PC-3 (cell line): ENCODE data around the gene MYH4. TPM values are rescaled to one million over a fixed set of nuclear protein-coding genes. Genes with fewer than 3 reads are reported as not detected.

Source experiments
- ATAC-seq: fragments of 200-7000 bp; cut with Tn5 transposase; 2 replicates; pipeline ENCODE4 v1.9.1; 2020; ENCODE audit warnings: mild to moderate bottlenecking, moderate library complexity
- BruUV-seq: library from RNA; stranded (reverse); fragments of 400-500 nt; replicated peaks from 2 replicates; lab custom pipeline; 2021; lab: Mats Ljungman, UMichigan
- CTCF ChIA-PET: fragments of 300-600 bp; sonication (Branson Sonifier 250); formaldehyde crosslinking; loops from one replicate; lab custom pipeline; 2022; ENCODE audit warnings: antibody characterized with exemption; lab: Charles Lee
- POLR2A ChIA-PET: fragments of 300-600 bp; sonication (Branson Sonifier 250); formaldehyde crosslinking; loops from one replicate; lab custom pipeline; 2022; ENCODE audit warnings: antibody characterized with exemption; ENCODE audit not compliant: unreplicated experiment; lab: Charles Lee
- DNase-seq: peaks from one replicate; pipeline ENCODE4 v3.0.0-alpha.2; 2015
- H2AFZ ChIP-seq: fragments of 300-600 bp; sonication (generic); 2 replicates; pipeline ENCODE4 v1.6.0; 2016; ENCODE audit warnings: antibody characterized with exemption, low read length
- H3F3A ChIP-seq: fragments of 300-600 bp; sonication (generic); one replicate; pipeline ENCODE4 v1.6.0; 2017; ENCODE audit warnings: antibody characterized with exemption, low read length, control low read depth, mild to moderate bottlenecking; ENCODE audit not compliant: unreplicated experiment
- H3K27ac ChIP-seq: fragments of 300-600 bp; sonication (generic); 2 replicates; pipeline ENCODE4 v1.5.1; 2016; ENCODE audit warnings: mild to moderate bottlenecking, low read length
- H3K27me3 ChIP-seq: fragments of 300-600 bp; sonication (generic); 2 replicates; pipeline ENCODE4 v1.6.1; 2016; ENCODE audit warnings: low read length, mixed read lengths
- H3K36me3 ChIP-seq: fragments of 300-600 bp; sonication (generic); 2 replicates; pipeline ENCODE4 v1.6.1; 2016; ENCODE audit warnings: low read depth, mixed run types, low read length, mixed read lengths
- H3K4me1 ChIP-seq: fragments of 300-600 bp; sonication (generic); 2 replicates; pipeline ENCODE4 v1.5.1; 2016; ENCODE audit warnings: low read length; ENCODE audit not compliant: insufficient read depth
- H3K4me2 ChIP-seq: fragments of 300-600 bp; sonication (generic); 2 replicates; pipeline ENCODE4 v1.6.0; 2016; ENCODE audit warnings: low read length
- H3K4me3 ChIP-seq: fragments of 300-600 bp; sonication (generic); 2 replicates; pipeline ENCODE4 v1.5.1; 2016; ENCODE audit warnings: mild to moderate bottlenecking, low read length, mixed read lengths
- H3K79me2 ChIP-seq: fragments of 300-600 bp; sonication (generic); 2 replicates; pipeline ENCODE4 v1.6.1; 2017; ENCODE audit warnings: low read length, mixed read lengths
- H3K9ac ChIP-seq: fragments of 300-600 bp; sonication (generic); 2 replicates; pipeline ENCODE4 v1.6.0; 2016; ENCODE audit warnings: mild to moderate bottlenecking, low read length
- H3K9me2 ChIP-seq: fragments of 300-600 bp; sonication (generic); replicated peaks from 2 replicates; pipeline ENCODE4 v1.6.1; 2016; ENCODE audit warnings: mixed run types, low read length, mixed read lengths
- H3K9me3 ChIP-seq: fragments of 300-600 bp; sonication (generic); 2 replicates; pipeline ENCODE4 v1.6.1; 2016; ENCODE audit warnings: low read length, mixed read lengths
- H4K20me1 ChIP-seq: fragments of 300-600 bp; sonication (generic); 2 replicates; pipeline ENCODE4 v1.6.1; 2016; ENCODE audit warnings: low read length, mixed read lengths
- CTCF ChIP-seq: fragments of 300-600 bp; sonication (generic); conservative IDR thresholded peaks from 2 replicates; pipeline ENCODE4 v1.5.1; 2017; ENCODE audit warnings: antibody characterized with exemption, low read depth, mild to moderate bottlenecking, low read length
- EZH2 ChIP-seq: fragments of 300-600 bp; sonication (generic); IDR thresholded peaks from one replicate; pipeline ENCODE4 v1.6.1; 2017; ENCODE audit warnings: antibody characterized with exemption, mild to moderate bottlenecking, low read length; ENCODE audit not compliant: unreplicated experiment
- EZH2phosphoT487 ChIP-seq: fragments of 300-600 bp; sonication (generic); IDR thresholded peaks from 2 replicates; pipeline ENCODE4 v1.6.1; 2018; ENCODE audit warnings: mild to moderate bottlenecking, antibody characterized with exemption, low read length, borderline replicate concordance
- intact Hi-C: fragments of 100-400 bp; cut with micrococcal nuclease; formaldehyde crosslinking; loops from 2 replicates; pipeline ENCODE4 v1.9.0; 2023
- total RNA-seq: library from RNA; depleted of rRNA; stranded (reverse); fragments of >200 nt; gene quantifications from 2 replicates; pipeline ENCODE4 v1.2.3, GENCODE V29; 2014

MYH4 gene
- total RNA-seq, 1 experiment from 2014 or later, result not detected

DNA sequence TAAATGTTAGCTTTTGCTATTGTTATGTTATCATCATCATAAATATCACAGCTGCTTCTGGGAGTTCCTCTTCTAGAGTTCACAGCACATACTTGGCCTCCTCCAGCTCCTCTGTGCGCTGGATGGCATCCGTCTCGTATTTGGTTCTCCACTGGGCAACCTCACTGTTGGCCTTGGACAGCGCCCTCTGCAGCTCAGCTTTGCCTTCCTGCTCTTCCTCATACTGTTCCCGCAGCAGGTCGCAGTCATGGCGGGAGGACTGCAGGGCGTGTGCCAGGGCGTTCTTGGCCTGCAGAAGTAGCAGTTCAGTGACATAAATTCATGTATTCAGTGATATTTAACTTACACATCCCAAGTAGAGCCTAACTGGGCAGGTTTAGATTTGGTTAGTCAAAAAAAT lies 71.0 kb downstream of the MYH4 start:
- BruUV-seq, result no TSS peak
- no peaks in the 10 kb centered on the region for H3K9me3 ChIP-seq
- no peak for ATAC-seq
- H3K4me1 ChIP-seq, result no peaks in the 10 kb centered on the region
- no peak overlapping the region for H2AFZ ChIP-seq
- H4K20me1 ChIP-seq, result no peaks in the 10 kb centered on the region
- no peaks in the 10 kb centered on the region for H3F3A ChIP-seq
- no peaks in the 10 kb centered on the region for H3K36me3 ChIP-seq
- no peaks in the 10 kb centered on the region for H3K9me2 ChIP-seq
- H3K9ac ChIP-seq, result no peak overlapping the region
- TF ChIP-seq CTCF (no peak), EZH2 (no peak), EZH2phosphoT487 (no peak)
- ChIA-PET CTCF (no interaction called here), POLR2A (no interaction called here)
- no peak overlapping the region for H3K4me3 ChIP-seq
- H3K27me3 ChIP-seq, result peaks cover 8% of the 10 kb centered on the region; the same call in 1 of the 2 replicates
- H3K79me2 ChIP-seq, result no peaks in the 10 kb centered on the region
- no peak for DNase-seq
- no peak overlapping the region for H3K27ac ChIP-seq
- intact Hi-C loops, result no loop called here
- H3K4me2 ChIP-seq, result no peak overlapping the region

DNA sequence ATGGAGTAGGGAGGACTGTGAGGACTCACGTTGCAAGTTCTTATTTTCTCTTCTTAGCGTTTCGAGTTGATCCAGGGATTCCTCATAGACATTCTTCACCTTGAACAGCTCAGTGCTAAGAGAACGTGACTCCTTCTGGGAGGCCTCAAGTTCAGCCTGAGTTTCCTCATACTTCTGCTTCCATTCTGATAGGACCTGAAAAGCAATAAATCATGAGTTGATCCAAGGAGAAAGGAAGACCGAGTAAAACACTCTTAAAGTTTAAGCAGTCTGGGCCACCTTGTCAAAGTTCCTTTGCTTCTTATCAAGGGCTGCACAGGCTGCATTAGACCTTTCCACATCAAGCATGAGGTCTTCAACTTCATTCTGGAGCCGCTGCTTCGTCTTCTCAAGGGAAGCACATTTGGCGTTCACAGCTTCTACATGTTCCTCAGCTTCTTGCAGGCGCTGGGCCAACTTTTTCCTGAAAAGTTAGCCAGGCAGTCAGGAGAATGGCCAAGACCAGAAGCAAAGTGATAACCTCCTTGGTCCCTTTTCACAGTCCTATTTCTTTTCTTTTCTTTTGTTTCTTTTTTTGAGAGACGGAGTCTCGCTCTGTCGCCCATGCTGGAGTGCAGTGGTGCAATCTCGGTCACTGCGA lies 72.7 kb downstream of the MYH4 start:
- TF ChIP-seq EZH2phosphoT487 (no peak), EZH2 (no peak), CTCF (no peak)
- Histone ChIP-seq H3K9me2 (no peaks in the 10 kb centered on the region), H3K79me2 (no peaks in the 10 kb centered on the region), H3F3A (no peaks in the 10 kb centered on the region), H3K4me3 (no peak overlapping the region), H3K27ac (no peak overlapping the region), H3K27me3 (peaks cover 16% of the 10 kb centered on the region; the same call in 1 of the 2 replicates), H3K9me3 (no peaks in the 10 kb centered on the region), H3K36me3 (no peaks in the 10 kb centered on the region), H2AFZ (no peak overlapping the region), H3K9ac (no peak overlapping the region), H3K4me2 (no peak overlapping the region), H4K20me1 (no peaks in the 10 kb centered on the region), H3K4me1 (no peaks in the 10 kb centered on the region)
- CTCF ChIA-PET, result no interaction called here
- no peak for ATAC-seq
- POLR2A ChIA-PET, result no interaction called here
- intact Hi-C loops, result no loop called here
- DNase-seq, result no peak
- BruUV-seq, result no TSS peak

- Histone ChIP-seq H2AFZ (no peak overlapping the region), H3K4me2 (no peak overlapping the region), H3K9ac (no peak overlapping the region), H3F3A (no peaks in the 10 kb centered on the region), H3K27me3 (peaks cover 14% of the 10 kb centered on the region), H4K20me1 (no peaks in the 10 kb centered on the region), H3K9me3 (no peaks in the 10 kb centered on the region), H3K79me2 (no peaks in the 10 kb centered on the region), H3K27ac (no peak overlapping the region), H3K4me1 (no peaks in the 10 kb centered on the region), H3K36me3 (no peaks in the 10 kb centered on the region), H3K9me2 (no peaks in the 10 kb centered on the region), H3K4me3 (no peak overlapping the region)
- DNase-seq (no peak), ATAC-seq (no peak)
- BruUV-seq, result no TSS peak
- intact Hi-C loops, result no loop called here
- ChIA-PET CTCF (interaction anchor here (0.6 kb wide), 1 partner anchor 19 kb away, joined by 4 read pairs; no protein-coding TSS in a partner anchor), POLR2A (no interaction called here)
- TF ChIP-seq CTCF, result no peak
- TF ChIP-seq EZH2phosphoT487, result no peak
- no peak for TF ChIP-seq EZH2
Observed at GRCh38 chr17:10394201-10394887, 75.0 kb downstream of the MYH4 start.
